Germinal center (tissue), 1 donor: ENCODE measurements around the gene TAF13.

ENCODE experiments used
- DNase-seq: peaks from one replicate; pipeline ENCODE4 v3.0.0; 2012; ENCODE audit warnings: mixed read lengths, low spot score

TAF13 gene, protein sequence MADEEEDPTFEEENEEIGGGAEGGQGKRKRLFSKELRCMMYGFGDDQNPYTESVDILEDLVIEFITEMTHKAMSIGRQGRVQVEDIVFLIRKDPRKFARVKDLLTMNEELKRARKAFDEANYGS

GRCh38 chr1:109075531-109076490, at the start of gene TAF13:
Gene TAF13 (minus strand): TSS chr1:109076003. CDS start chr1:109075947, 56 bp downstream.
- DNase-seq: peak; percentile 90

DNA sequence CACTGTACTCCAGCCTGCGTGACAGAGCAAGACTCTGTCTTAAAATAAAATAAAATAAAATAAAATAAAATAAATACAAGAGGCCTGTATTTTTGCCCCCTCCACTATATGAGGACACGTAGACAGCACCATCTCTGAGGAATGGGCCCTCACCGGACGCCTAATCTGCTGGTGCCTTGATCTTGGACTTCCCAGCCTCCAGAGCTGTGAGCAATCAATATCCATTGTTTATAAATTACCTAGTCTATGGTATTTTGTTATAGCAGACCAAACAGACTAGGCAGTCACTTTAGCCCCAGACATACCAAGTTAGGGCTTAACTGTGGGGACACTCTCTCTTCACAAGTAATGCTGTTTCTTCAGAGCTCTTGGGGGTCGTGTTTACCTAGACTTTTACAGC, 44.6 kb upstream of the TAF13 start:
- no peak for DNase-seq

GRCh38 chr1:109118089-109118488, 42.3 kb upstream of the TAF13 start:
- DNase-seq: no peak

- no peak for DNase-seq
Measured at GRCh38 chr1:109116286-109116685, 40.5 kb upstream of the TAF13 start.

DNA sequence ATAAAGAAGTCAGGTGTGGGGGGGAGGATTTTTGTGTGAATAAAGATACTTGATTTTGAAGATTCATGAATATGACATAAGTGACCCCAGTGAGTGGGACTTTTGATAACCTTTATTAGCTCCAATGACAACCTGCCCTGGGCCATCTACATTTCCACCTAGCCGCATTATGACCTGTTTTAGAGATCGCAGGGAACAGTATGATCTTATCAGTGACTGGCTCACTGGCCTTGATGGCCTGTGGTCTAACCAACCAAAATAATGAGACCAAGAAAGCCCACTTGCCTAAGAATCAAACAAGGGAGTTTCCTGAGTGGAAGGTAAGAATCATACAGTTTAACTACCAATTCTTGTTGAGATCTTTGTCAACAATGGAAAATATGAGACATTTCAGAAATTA, 39.9 kb upstream of the TAF13 start:
- DNase-seq: no peak

DNA sequence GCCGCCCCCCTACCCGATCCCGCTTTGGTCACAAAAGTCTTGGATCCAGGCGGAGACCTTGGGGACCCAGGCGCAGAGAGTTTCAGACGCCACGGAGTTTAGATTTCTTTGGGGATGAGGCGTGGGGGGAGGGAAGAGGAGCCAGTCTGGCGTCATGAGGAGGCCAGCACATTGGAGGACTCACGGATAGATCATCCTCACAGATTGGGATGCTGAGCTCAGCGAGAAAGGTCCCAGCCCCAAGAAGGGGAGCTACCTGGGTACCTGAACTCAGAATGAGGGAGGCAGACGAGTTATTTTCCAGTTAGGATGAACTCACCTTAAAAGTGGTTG, 38.5 kb upstream of the TAF13 start:
- DNase-seq: no peak

GRCh38 chr1:109113590-109114341, 38.0 kb upstream of the TAF13 start, which contains the start of gene ELAPOR1:
Gene ELAPOR1 (plus strand): TSS chr1:109114115. CDS start chr1:109114184, 69 bp downstream.
- peak; percentile 71 for DNase-seq

- peak; percentile 81 for DNase-seq
Measured at GRCh38 chr1:109112652-109113285, 37.0 kb upstream of the TAF13 start.

DNA sequence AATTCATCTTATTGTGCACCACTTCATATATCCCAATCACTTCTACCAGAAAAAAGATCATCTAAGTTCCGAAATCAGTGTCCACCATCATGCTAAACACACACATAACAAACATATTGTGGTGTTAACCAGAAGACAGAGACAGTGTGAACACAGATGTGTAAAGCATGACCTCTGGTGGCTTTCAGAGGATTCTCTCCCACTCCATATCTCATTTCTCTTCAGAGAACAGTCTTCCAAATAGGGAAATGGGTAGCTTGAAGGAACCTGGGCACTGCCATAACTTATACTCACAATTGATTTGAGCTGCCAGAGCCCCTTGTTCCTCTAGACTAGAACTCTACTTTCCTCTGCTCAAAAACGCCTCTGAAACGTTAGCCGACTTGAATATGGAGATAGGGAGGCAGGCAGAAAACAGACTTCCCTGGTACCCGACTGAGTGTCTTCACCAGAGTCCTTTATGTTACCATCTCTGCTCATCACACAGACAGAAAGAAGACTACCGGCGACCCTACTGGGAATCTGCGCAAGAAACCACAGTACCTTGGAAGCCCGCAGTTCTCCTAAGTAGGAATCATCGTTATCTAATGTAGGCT, 36.4 kb upstream of the TAF13 start:
- peak; percentile 28 for DNase-seq

- no peak for DNase-seq
Measured at GRCh38 chr1:109111386-109112055, 35.7 kb upstream of the TAF13 start.

DNA sequence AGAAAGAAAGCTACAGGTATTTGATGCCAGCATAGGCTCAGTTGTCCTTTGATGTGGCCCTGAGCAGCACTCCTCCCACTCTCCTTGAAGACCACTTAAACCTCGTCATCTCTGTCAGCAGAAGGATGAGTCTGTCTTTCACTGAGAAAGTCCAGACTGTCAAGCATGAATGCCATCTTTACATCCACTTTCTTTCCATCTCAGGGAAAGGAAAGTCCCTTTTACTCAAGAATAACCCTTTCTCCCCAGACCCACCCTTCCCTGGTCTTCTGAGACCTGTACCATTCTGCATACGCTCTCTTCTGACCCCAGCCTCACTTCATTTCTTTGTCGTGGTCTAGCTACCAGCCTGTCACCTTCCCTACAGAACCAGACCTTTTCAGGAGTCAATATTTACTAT, 34.1 kb upstream of the TAF13 start:
- no peak for DNase-seq

- no peak for DNase-seq
Measured at GRCh38 chr1:109107785-109108184, 32.0 kb upstream of the TAF13 start.

DNA sequence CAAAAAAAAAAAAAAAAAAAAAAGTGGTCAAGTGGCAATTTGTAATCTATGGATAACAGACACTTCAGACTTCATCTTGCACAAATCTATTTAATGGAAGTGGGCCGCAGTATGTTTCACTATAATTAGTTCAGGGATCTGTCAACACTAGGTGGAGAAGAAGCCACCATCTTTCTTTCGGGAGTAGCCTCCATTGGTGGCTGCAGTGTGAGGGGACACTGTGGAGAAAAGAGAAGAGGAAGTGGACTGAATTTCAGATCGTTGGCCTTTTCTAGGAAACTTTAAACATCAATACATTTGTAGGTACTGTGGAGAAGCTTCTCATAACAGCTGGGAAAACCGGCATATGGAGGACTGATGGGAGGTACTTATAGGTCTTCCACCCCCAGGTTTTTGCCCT, 30.1 kb upstream of the TAF13 start:
- DNase-seq: no peak

GRCh38 chr1:109104364-109105151, 28.8 kb upstream of the TAF13 start:
- no peak for DNase-seq

GRCh38 chr1:109099938-109100773, 24.4 kb upstream of the TAF13 start:
- DNase-seq: peak; percentile 93

DNA sequence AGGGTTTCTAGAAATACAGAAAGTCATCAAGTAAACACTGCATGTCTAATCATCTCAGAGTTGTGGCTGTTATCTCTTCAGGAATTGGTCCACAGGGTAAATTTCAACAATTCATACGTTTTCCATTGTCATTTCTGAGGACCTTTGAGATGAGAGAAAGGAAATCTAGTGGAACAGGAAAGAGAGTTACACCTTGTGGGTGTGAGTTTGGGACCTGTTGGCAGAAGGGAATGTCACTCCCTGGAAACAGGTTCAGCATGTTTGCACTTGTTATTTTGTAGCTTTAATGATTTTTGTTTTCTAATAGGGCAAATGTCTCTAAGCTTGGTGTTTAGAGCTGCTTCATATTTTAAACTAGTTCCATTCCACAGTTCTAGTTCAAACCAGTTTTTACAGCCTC, 20.3 kb upstream of the TAF13 start:
- DNase-seq: no peak

DNA sequence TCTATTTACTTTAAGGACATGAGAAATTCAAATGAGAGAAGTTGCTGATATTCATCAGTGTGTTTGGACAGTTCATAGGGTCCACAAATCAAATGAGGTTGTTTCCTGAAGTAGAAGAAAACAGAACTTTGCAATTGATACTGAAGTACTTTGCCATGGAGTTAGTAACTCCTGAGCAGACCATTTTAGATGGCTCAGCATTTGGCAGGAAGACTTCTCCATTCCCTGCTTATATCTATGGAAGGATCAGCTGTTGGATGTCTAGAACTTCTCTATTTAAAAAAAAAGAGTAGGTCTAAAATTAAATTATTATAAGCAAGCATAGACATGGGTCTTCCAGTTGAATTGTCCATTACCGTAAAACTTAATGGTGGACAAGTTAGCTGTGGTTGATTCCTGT, 19.8 kb upstream of the TAF13 start:
- no peak for DNase-seq

DNA sequence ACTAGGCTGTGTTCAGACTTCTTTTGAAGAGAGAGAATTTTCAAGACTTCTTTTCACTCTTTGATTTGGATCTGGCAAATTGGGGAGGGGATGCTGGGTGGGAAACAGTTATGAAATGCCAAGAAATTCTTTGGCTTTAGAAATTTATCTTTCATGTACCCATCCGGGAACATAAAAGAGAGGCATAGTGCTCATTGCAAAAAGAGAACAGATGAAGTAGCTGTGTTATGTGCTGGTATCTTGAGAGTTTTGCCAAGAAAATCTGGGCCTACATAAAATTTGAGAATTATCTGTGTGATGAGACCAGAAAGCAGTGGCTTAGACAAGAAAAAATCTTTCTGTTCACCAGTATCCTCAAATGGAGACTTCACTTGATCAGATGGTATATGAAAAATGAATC, 19.1 kb upstream of the TAF13 start:
- no peak for DNase-seq

DNA sequence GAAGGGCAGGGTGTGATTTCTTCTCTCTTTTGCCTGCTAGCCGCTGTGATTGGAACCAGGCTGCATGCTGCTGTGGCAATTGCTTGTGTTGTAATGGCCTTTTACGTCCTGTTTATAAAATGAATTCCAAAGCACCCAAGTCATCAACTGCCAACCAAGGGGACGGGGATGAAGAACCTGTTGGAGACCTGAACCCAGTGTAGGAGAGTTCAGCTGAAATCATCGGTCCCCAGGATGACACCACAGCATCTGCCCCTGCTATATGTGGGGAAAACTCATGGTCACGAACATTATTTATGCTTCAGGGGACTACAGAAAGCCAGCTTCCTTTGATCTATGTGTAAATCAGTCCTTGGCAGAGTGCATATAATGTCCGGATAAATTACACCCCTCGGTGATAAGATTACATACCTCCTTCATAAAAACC, 18.6 kb upstream of the TAF13 start:
- no peak for DNase-seq

DNA sequence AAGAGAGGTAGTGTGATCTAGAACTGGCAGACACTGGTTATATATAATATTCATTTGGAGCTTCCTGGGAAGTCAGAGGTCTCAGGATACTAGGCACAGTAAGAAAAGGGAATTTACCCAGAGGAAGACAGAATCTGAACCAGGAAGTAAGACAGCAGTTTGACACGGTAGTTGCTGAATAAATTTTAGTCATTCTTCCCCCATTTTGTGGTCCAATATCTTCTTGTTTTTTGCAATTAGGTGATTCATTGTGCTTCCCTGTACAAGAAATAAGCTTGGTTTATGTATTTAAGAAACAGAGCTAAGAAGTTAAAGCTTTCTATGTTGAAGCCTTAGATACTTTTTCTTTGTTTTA, 16.0 kb upstream of the TAF13 start:
- DNase-seq: no peak
